GM18502 (cell line): ENCODE measurements around the gene AFF3.
"Not testable (repeated sequence)": the region's sequence is repeated elsewhere in the genome, so short reads cannot be mapped to it uniquely, and the experiment has no call there.

Experiments
- ATAC-seq: cut with Tn5 transposase; IDR thresholded peaks from one replicate; pipeline ENCODE4 v1.9.1; 2021; ENCODE audit warnings: mild to moderate bottlenecking; ENCODE audit not compliant: unreplicated experiment, poor library complexity

Gene AFF3

GRCh38 chr2:99555404-99555803, 587.0 kb downstream of the AFF3 start:
- ATAC-seq, result no peak

GRCh38 chr2:99554871-99555270, 587.5 kb downstream of the AFF3 start:
- no peak for ATAC-seq

- no peak for ATAC-seq
Measured at GRCh38 chr2:99554238-99554637, 588.2 kb downstream of the AFF3 start.

DNA sequence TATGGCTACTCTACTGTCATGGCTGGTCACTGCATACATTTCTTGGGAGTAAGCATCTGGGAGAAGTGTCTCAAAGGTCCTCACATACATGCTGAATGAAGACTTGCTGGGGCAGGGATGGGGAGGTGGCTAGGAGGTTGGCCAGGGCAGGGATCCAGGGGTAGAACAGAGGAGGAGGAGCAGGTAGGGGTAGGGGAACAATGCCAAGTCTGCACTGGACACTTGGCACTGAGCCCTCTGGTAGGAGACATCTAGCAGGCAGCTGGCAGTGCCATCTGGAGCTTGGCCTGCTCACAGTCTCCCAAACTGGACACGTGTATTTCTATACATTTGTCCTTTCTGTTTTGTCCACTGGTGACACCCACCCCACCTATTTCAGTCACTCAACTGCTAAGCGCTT, 589.9 kb downstream of the AFF3 start:
- no peak for ATAC-seq

DNA sequence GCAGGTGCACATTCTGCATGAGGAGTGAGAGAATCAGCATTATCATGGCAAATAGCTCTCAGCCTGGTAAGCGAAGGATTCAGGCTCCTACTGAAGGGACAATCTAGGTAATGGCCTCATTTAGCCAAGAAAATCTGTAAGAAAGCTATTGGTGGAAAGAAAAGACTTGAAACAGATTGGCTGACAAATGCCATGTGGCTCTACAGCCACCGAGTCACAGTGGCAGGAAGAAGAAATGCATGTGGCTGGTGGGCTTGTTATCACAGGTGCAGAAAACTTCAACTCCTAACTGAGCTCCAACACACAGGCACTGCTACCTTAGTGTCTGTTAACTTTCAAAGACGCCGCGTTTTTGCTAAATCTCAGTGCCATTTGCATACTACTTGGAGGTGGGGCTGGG, 592.0 kb downstream of the AFF3 start:
- ATAC-seq, result no peak

DNA sequence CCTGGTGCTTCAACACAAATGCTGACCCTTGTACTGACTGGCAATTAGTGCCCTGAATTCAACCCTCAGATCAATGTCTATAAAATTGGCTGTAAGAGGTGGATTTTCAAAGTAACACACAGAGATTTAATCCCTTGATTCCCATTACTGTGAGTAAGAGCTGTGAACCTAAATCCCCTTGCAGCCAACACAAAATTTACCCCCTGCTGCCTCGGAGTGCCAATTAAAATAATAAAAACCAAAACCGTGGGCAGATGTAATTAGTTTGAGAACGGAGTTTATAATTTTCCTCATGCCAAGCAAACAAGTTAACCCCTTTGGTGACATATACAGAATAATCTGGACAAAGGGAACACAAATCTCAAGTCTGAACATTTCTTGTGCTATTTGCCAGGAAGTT, 596.8 kb downstream of the AFF3 start:
- no peak for ATAC-seq

DNA sequence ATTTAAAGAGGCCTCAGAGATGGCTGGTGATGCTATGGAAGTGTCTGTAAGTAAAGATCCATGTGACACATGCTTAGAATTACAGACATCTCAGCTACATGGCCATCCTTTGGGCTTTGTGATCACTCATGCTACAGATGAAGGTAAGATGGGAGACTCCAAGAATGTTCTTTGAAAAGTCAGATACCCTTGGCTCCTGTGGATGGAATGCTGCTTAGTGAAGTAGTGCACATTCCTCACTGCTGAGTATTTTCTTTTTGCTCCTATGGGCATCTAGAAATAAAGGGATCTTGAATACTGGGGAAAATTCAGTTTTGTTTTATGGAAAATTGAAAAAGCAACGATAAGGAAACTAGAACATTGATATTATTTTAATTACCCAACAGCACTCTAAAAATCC, 597.3 kb downstream of the AFF3 start:
- ATAC-seq, result no peak

DNA sequence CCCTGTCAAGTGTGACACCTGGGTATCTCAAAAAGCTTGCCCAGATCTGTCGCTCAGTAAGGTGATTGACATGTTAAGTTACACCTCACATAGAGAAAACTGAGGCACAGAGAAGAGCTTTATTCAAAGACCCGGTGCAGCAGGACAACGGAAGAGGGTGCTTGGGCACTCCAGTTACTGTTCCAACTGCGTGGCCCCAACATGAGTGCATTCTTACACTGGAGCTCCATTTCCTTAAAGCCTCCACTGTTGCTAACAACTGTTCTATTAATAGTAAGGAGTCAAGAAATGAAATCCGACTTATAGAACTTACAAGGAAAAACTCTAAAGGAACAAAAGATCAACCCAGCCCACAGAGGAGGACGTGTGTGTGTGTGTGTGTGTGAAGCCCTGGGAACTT, 597.8 kb downstream of the AFF3 start:
- no peak for ATAC-seq

GRCh38 chr2:99543247-99543646, 599.1 kb downstream of the AFF3 start:
- ATAC-seq, result no peak

GRCh38 chr2:99537910-99538485, 604.4 kb downstream of the AFF3 start:
- ATAC-seq, result no peak

DNA sequence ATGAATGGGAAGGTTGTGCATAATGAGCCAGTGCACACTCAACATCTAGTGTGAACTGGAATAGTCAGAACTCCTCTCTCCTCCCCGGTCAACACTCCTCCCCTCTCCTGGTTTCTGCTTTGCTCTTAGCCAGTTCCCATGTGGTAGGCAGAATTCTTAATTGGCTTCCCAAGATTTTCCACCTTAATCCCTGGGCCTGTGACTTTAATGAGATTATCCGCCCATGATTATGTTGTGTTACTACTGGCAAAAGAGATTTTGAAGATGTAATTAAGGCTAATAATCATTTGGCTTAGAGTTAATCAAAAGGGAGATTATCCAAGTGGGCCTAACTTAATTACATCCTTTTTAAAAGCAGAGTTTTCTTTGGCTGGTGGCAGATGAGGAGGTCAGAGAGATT, 618.3 kb downstream of the AFF3 start:
- ATAC-seq, result no peak

DNA sequence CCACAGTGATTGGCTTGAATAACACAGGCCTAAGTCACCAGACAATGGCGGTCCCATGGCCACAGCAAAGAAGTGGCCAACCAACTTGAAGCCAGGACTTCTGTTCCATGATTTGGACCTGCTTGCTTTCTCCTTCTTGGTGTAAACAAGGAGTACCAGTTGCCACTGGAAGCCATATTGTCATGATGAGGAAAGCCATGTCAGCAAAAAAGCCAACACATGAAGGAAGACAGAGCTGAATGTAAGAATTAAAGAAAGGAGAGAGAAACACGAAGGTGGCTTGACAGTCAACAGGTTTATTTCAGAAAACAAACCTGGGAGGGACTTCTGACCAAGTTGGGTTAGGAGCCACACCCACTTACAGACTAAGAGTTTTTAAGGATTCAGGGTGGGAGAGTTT, 620.2 kb downstream of the AFF3 start:
- ATAC-seq, result no peak

GRCh38 chr2:99520813-99521212, 621.6 kb downstream of the AFF3 start:
- no peak for ATAC-seq

DNA sequence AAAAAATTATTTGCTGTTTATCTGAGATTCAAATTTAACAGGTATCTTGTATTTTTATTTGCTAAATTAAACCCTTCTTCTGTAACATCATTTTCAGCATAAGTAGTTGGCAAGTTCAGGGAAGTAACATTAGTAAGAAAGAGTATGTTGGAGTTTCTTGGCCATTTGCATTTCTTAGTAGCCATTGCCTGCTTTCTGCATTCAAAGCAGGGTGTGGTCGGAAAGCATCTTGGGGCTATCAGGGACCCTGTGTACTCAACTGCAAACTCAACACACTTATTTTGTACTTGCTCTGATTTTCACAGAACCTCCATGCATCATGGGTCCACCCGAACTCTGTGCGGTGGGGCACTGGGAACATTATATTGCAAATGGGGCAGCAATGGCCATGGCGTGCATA, 622.2 kb downstream of the AFF3 start:
- ATAC-seq, result no peak

DNA sequence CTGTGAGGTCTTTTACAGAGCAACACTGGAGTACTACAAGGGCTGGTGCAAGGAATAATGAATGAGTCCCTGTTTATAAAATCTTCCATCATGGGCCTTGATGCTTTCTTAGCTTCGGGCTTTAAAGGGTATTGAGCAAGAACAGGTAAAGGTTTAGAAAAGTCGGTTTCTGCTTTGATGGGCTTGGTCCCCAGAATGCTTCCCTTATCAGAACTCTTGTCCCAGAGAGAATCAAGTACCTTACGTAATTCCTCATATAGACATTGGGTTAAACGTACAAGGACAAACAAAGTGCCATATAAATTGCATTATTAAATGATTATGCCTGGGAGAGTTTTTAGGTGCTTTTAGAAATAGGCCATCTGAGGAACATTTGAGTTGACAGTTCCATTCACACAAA, 628.0 kb downstream of the AFF3 start:
- ATAC-seq, result no peak

DNA sequence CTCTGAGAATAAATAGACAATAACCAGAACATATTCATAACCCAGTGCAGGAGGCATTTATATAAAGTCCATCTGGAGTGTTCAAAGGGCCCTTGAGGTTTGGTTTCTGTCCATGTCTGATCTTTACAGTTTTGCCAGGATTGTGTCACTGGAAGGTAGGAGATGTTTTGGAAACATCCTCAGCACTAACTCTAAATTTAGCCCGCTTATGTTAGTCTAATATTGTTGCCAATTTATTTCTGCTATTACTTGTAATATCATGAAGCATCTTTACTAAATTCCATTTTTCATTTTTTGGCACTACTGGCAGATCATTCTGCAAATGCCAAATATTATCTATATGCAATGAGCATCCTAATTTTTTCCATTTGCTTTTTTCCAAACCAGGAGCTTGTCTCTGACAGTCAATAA, 630.2 kb downstream of the AFF3 start:
- no peak for ATAC-seq

DNA sequence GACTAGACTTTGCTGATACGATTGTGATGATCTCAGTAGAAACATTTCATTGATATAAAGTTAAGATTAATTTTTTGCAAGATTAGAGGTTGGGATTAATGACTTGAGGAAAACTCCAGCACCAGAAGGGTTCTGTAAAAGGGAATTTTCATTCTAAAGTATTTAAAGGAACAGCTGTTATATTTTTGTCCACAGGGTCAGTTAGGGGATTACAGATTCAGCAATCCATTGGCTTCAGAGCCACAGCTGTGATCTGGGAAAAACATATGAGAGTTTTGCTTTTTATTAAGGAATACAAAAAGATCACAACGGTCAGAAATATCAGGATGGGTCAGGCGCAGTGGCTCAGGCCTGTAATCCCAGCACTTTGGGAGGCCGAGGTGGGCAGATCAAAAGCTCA, 633.0 kb downstream of the AFF3 start:
- no peak for ATAC-seq

DNA sequence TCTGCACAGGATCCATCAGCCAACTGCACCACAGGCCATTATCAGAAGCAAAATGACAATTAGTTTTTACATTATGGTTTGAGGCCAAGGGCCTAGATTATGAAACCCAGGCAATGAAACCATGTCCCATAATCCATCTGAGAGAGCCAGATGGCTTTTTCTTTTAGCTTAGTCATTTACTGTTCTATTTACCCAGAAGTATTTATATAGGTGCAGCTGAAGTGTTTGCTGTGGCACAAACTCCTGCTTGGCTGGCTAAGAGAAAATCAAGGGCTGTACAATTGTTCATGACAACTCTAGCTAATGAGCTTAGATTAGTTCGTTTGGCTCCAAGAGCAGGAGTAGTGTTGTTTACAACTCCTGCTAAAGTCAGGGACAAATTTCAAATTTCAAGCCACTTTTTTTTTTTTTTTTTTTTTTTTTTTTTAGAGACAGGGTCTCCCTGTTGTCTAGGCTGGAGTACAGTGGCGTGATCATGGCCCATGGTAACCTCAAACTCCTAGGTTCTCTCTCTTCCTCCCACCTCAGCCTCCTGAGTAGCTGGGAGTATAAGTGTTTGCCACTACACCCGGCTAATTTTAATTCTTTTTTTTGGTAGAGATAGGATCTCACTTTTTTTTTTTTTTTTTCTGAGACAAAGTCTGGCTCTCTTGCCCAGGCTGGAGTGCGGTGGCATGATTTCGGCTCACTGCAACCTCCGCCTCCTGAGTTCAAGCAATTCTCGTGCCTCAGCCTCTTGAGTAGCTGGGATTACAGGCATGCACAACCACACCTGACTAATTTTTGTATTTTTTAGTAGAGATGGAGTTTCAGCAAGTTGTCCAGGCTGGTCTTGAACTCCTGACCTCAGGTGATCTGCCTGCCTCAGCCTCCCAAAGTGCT, 634.2 kb downstream of the AFF3 start:
- ATAC-seq, result no peak

DNA sequence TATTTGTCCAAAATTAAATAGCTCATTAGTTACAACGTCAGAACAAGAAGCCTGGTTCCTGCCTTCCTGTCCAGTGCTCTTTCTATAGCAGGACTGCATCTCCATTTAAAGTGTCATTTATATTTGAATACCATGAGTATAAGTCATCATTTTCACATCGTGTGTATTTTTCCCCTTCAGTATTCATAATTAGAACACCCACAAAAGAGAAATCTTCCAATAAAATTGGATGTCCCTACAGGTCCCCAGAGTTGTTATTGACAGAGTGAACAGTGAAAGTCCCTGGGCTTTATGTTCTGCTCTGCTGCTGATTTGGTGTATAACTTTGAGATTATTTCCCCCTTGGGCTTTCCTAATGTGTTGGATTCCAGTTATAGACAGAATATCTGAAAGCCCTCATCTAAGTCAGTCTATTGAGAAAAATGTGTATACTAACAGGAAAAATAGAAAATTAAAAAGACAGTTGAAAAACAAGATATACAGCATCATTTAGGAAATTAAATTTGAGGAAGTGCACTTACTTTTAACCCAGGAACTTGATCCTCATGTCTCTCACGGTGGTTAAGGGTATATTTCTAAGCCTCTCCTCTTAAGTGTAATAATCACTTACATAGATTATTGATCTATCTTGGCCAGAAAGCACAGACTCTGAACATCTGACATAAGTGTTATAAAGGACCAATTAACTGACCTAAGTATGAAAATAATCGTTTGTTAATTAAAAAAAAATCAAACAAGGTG, 637.4 kb downstream of the AFF3 start:
- no peak for ATAC-seq

GRCh38 chr2:99503662-99504416, 638.6 kb downstream of the AFF3 start:
- not testable (repeated sequence) for ATAC-seq

- ATAC-seq, result no peak
Measured at GRCh38 chr2:99496021-99496420, 646.4 kb downstream of the AFF3 start.
